ENCODE results near the gene PDZRN4.

- TF ChIP-seq CTCF (IDR thresholded peaks at IDR 0.05) (no peak), POLR2A (IDR thresholded peaks at IDR 0.05) (no peak)
Measured at GRCh38 chr12:41339784-41340183, 151.7 kb downstream of the PDZRN4 start.

Data from Peyer's patch (tissue), 4 donors.